Measurements from ENCODE around the gene OR3A3. TPM values are rescaled to one million over a fixed set of nuclear protein-coding genes. Genes with fewer than 3 reads are reported as not detected.
"Not testable (repeated sequence)": the region's sequence is repeated elsewhere in the genome, so short reads cannot be mapped to it uniquely, and the experiment has no call there.

The OR3A3 gene
- total and polyA plus RNA-seq, 9 donors: not detected

DNA sequence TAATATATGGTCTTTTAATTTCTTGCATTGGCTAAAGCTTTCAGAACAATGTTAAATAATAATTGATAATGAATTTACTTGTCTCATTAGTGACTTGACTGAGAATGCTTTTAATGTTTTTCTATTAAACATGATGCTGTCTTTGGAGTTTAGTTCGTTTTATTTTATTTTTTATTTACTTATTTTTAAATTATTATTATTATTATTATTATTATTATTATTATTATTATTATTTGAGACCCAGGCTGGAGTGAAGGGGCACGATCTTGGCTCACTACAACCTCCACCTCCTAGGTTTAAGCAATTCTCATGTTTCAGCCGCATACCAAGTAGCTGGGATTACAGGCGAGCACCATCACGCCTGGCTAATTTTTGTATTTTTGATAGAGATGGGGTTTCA is 4.4 kb downstream of the OR3A3 start:
- intact Hi-C loops (cut with DNase I): no loop called here
- Histone ChIP-seq H3K36me3 (no peaks in the 10 kb centered on the region), H3K9me3 (no peaks in the 10 kb centered on the region), H3K27me3 (no peaks in the 10 kb centered on the region), H3K27ac (no peak overlapping the region), H3K4me1 (ENCODE audit: insufficient read depth) (no peaks in the 10 kb centered on the region), H3K4me3 (no peak overlapping the region)
- no peak for DNase-seq
- TF ChIP-seq, protein P1, sequence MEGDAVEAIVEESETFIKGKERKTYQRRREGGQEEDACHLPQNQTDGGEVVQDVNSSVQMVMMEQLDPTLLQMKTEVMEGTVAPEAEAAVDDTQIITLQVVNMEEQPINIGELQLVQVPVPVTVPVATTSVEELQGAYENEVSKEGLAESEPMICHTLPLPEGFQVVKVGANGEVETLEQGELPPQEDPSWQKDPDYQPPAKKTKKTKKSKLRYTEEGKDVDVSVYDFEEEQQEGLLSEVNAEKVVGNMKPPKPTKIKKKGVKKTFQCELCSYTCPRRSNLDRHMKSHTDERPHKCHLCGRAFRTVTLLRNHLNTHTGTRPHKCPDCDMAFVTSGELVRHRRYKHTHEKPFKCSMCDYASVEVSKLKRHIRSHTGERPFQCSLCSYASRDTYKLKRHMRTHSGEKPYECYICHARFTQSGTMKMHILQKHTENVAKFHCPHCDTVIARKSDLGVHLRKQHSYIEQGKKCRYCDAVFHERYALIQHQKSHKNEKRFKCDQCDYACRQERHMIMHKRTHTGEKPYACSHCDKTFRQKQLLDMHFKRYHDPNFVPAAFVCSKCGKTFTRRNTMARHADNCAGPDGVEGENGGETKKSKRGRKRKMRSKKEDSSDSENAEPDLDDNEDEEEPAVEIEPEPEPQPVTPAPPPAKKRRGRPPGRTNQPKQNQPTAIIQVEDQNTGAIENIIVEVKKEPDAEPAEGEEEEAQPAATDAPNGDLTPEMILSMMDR (IDR thresholded peaks at IDR 0.05): no peak
- TF ChIP-seq POLR2A (IDR thresholded peaks at IDR 0.05) (no peak), EP300 (IDR thresholded peaks at IDR 0.05) (no peak)
- 76 to 78% (median 77%) methylated on average over 5 of the region's 5 CpGs for WGBS, 3 donors

DNA sequence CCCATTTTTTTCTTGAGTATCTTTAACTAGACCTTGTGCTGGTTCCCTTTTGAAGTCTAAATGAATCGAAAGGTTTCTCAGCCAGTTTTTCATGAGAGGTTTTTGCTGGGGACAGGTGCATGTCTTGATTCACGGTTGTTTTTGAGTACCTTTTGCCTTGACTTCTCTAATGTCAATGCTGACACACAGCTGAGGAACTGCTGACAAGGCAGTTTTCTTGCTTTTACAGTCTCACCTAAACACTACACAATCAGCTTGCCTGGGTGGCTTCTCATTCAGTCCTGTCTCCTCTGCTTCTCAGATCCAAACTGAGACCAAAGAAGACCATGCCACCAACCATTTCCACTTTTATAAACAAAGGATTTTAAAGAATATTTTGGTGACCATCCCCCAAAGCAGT is 7.1 kb downstream of the OR3A3 start:
- WGBS, 3 donors: 50 to 71% (median 63%) methylated on average over 2 of the region's 2 CpGs
- no peak for DNase-seq
- no peaks in the 10 kb centered on the region for H3K27me3 ChIP-seq
- intact Hi-C loops (cut with DNase I): no loop called here
- no peaks in the 10 kb centered on the region for H3K9me3 ChIP-seq
- H3K4me1 ChIP-seq (ENCODE audit: insufficient read depth): no peaks in the 10 kb centered on the region
- no peaks in the 10 kb centered on the region for H3K36me3 ChIP-seq
- H3K4me3 ChIP-seq: no peak overlapping the region
- H3K27ac ChIP-seq: no peak overlapping the region
- no peak for TF ChIP-seq EP300 (IDR thresholded peaks at IDR 0.05)
- TF ChIP-seq, protein P1 (IDR thresholded peaks at IDR 0.05): no peak
- no peak for TF ChIP-seq POLR2A (IDR thresholded peaks at IDR 0.05)

DNA sequence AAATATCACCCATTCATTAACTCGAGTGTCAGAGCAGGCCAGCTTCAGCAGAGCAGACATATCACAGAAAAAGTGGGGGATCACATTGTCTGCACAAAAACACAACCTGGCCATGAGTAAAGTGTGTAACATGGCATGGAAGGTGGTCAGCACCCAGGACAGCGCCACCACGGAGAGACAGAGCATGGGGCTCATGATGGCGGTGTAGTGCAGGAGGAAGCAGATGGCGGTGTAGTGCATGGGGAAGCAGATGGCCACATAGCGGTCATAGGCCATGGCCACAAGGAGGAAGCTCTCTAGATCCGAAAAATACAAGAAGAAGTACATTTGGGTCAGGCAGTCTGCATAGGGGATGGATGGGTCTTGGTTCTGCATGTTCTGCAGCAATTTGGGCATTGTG is 22.0 kb downstream of the OR3A3 start:
- H3K27ac ChIP-seq; H3K4me3 ChIP-seq; H3K36me3 ChIP-seq; intact Hi-C loops (cut with DNase I); H3K4me1 ChIP-seq (ENCODE audit: insufficient read depth); H3K27me3 ChIP-seq; DNase-seq; H3K9me3 ChIP-seq: not testable (repeated sequence)
- 26 to 30% (median 27%) methylated on average over 7 of the region's 7 CpGs for WGBS, 3 donors

- H3K4me3 ChIP-seq: no peak within 1 kb of the TSS
- TF ChIP-seq, protein P1 (IDR thresholded peaks at IDR 0.05): no peak
- TF ChIP-seq POLR2A (IDR thresholded peaks at IDR 0.05) (no peak), EP300 (IDR thresholded peaks at IDR 0.05) (no peak)
- H3K27me3 ChIP-seq: no peaks in the 10 kb centered on the region
- no peaks in the 10 kb centered on the region for H3K36me3 ChIP-seq
- no peak for DNase-seq
- intact Hi-C loops (cut with DNase I): no loop called here
- H3K27ac ChIP-seq: no peak within 1 kb of the TSS
- no peaks in the 10 kb centered on the region for H3K4me1 ChIP-seq (ENCODE audit: insufficient read depth)
- 61 to 69% (median 68%) methylated on average over 3 of the region's 3 CpGs for WGBS, 3 donors
- no peaks in the 10 kb centered on the region for H3K9me3 ChIP-seq
Measured at GRCh38 chr17:3433741-3434140, 22.6 kb downstream of the OR3A3 start, which contains the start of gene OR1E2. Gene OR1E2, minus strand, starts transcription at chr17:3433841. Its CDS starts 0 bp downstream, at chr17:3433841.

DNA sequence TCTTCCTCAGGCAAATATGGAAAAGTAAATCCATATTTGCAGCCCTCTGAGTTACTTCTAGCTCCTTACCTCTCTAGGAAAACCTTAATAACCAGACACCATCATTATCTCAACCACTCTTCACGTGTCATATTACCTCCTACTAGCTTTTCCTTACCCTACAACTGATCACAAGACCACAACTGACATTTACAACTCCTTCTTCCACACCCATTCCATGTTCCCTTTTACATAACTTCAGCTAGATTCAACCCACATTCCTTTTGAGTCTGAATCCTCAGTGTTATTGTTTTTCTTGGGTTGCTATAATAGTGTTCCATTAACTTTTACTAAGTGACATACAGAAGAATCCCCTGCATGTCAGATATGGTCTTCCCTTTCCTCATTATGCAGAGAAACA is 27.2 kb downstream of the OR3A3 start:
- TF ChIP-seq, protein P1 (IDR thresholded peaks at IDR 0.05): no peak
- TF ChIP-seq POLR2A (IDR thresholded peaks at IDR 0.05) (no peak), EP300 (IDR thresholded peaks at IDR 0.05) (no peak)
- Histone ChIP-seq H3K4me3 (no peak overlapping the region), H3K27ac (no peak overlapping the region), H3K4me1 (ENCODE audit: insufficient read depth) (no peaks in the 10 kb centered on the region), H3K36me3 (no peaks in the 10 kb centered on the region), H3K27me3 (no peaks in the 10 kb centered on the region), H3K9me3 (no peaks in the 10 kb centered on the region)
- 47 to 65% (median 57%) methylated on average over 1 of the region's 1 CpG for WGBS, 3 donors
- intact Hi-C loops (cut with DNase I): no loop called here
- DNase-seq: no peak
